Liver (tissue), 9 donors: Measurements from ENCODE around the gene AIDA. TPM values are rescaled to one million over a fixed set of nuclear protein-coding genes. Genes with fewer than 3 reads are reported as not detected.

Experiments used
- DNase-seq: peaks from one replicate; pipeline ENCODE4 v3.0.0-alpha.2; 2017; ENCODE audit warnings: low spot score
- H3K27ac ChIP-seq, 2 donors: one replicate each; pipeline ENCODE4 v1.7.0; 2013; ENCODE audit warnings: inconsistent platforms in 2 of 2, low read length in 2 of 2, control low read depth in 1 of 2, low read depth in 1 of 2, mild to moderate bottlenecking in 1 of 2
- H3K27me3 ChIP-seq, 4 donors: one replicate each; pipeline versions ENCODE4 v1.6.1 to v1.7.0; 2013; ENCODE audit warnings: low read length in 3 of 4, inconsistent platforms in 1 of 4, mild to moderate bottlenecking in 1 of 4, moderate library complexity in 1 of 4; ENCODE audit not compliant: control insufficient read depth in 4 of 4, insufficient read depth in 4 of 4
- H3K36me3 ChIP-seq, 4 donors: one replicate each; pipeline versions ENCODE4 v1.6.1 to v1.7.0; 2013; ENCODE audit warnings: low read length in 3 of 4, mild to moderate bottlenecking in 3 of 4, low read depth in 1 of 4, moderate library complexity in 1 of 4; ENCODE audit not compliant: control insufficient read depth in 4 of 4, insufficient read depth in 3 of 4
- H3K4me1 ChIP-seq, 4 donors: one replicate each; pipeline versions ENCODE4 v1.6.1 to v1.7.0; 2013; ENCODE audit warnings: low read length in 3 of 4, mild to moderate bottlenecking in 3 of 4, moderate library complexity in 1 of 4; ENCODE audit not compliant: control insufficient read depth in 4 of 4, insufficient read depth in 4 of 4
- H3K4me3 ChIP-seq, 3 donors: one replicate each; pipeline versions ENCODE4 v1.6.1 to v1.7.0; 2013; ENCODE audit warnings: low read length in 3 of 3, control low read depth in 1 of 3, low read depth in 1 of 3, mild to moderate bottlenecking in 1 of 3
- H3K9ac ChIP-seq, 2 donors: one replicate each; pipeline ENCODE4 v1.7.0; 2013; ENCODE audit warnings: low read length in 2 of 2, mild to moderate bottlenecking in 2 of 2, moderate library complexity in 2 of 2, control low read depth in 1 of 2, low read depth in 1 of 2
- H3K9me3 ChIP-seq, 4 donors: one replicate each; pipeline versions ENCODE4 v1.6.1 to v1.7.0; 2013; ENCODE audit warnings: low read length in 3 of 4; ENCODE audit not compliant: control insufficient read depth in 4 of 4
- FOXA2 ChIP-seq: IDR thresholded peaks from 2 replicates; pipeline ENCODE4 v1.6.1; 2016; ENCODE audit warnings: antibody characterized with exemption
- GABPA ChIP-seq, 2 donors: IDR thresholded peaks in 1 of 2; conservative IDR thresholded peaks in 1 of 2; 2 replicates each; pipeline ENCODE4 v1.6.1; 2016; ENCODE audit warnings: antibody characterized with exemption in 2 of 2, mild to moderate bottlenecking in 1 of 2, moderate library complexity in 1 of 2
- HNF4A ChIP-seq, 2 donors: conservative IDR thresholded peaks; 2 replicates each; pipeline ENCODE4 v1.6.1; 2016; ENCODE audit warnings: antibody characterized with exemption in 2 of 2, mild to moderate bottlenecking in 2 of 2
- HNF4G ChIP-seq: IDR thresholded peaks from 2 replicates; pipeline ENCODE4 v1.6.1; 2016; ENCODE audit warnings: antibody characterized with exemption
- NR2F2 ChIP-seq: IDR thresholded peaks from 2 replicates; pipeline ENCODE4 v1.6.1; 2016; ENCODE audit warnings: antibody characterized with exemption
- RAD21 ChIP-seq, 2 donors: IDR thresholded peaks; 2 replicates each; pipeline ENCODE4 v1.6.1; 2016; ENCODE audit warnings: antibody characterized with exemption in 2 of 2, mild to moderate bottlenecking in 2 of 2
- RXRA ChIP-seq, 2 donors: IDR thresholded peaks; 2 replicates each; pipeline ENCODE4 v1.6.1; 2017 to 2018; ENCODE audit warnings: antibody characterized with exemption in 2 of 2, mild to moderate bottlenecking in 1 of 2
- SP1 ChIP-seq: IDR thresholded peaks from 2 replicates; pipeline ENCODE4 v1.6.1; 2018; ENCODE audit warnings: antibody characterized with exemption, mild to moderate bottlenecking
- TAF1 ChIP-seq: conservative IDR thresholded peaks from 2 replicates; pipeline ENCODE4 v1.6.1; 2016; ENCODE audit warnings: antibody characterized with exemption, mild to moderate bottlenecking
- YY1 ChIP-seq: IDR thresholded peaks from 2 replicates; pipeline ENCODE4 v1.6.1; 2016; ENCODE audit warnings: antibody characterized with exemption, mild to moderate bottlenecking
- WGBS: extraction: QIAGEN DNeasy Blood & Tissue Kit; methylation state at CpG from one replicate; pipeline ENCODE4 v1.1.7; 2013; 5-methylcytosine and 5-hydroxymethylcytosine counted together
- polyA plus RNA-seq, 2 donors: library from polyadenylated mRNA; stranded (reverse) in 1 of 2; unstranded in 1 of 2; fragments of 200-250 nt in 1 of 2; fragments of >200 nt in 1 of 2; fragmentation: Nextera tagmentation in 1 of 2; extraction: Ambion mirVana in 1 of 2; gene quantifications; one replicate each; pipeline versions ENCODE4 v1.2.1 to v1.2.3, GENCODE V29; 2013 to 2015
- total RNA-seq, 2 donors: library from RNA; depleted of rRNA; stranded (reverse); fragments of >200 nt; gene quantifications; one replicate each; pipeline ENCODE4 v1.2.3, GENCODE V29; 2014
- TF ChIP-seq, protein P1 (sequence below): fragments of 150-350 bp; IDR thresholded peaks from 2 replicates; pipeline ENCODE4 v1.5.1; 2017; ENCODE audit warnings: improper control_type of control experiment, low read depth, low read length; ENCODE audit not compliant: missing input control
- TF ChIP-seq, protein P2 (sequence below): IDR thresholded peaks from 2 replicates; pipeline ENCODE4 v1.6.1; 2016; ENCODE audit warnings: antibody characterized with exemption
- donor health status: healthy.
- donor health status: healthy.
- donor health status: healthy.
- donor health status: healthy.
- donor health status: healthy.

AIDA gene, protein sequence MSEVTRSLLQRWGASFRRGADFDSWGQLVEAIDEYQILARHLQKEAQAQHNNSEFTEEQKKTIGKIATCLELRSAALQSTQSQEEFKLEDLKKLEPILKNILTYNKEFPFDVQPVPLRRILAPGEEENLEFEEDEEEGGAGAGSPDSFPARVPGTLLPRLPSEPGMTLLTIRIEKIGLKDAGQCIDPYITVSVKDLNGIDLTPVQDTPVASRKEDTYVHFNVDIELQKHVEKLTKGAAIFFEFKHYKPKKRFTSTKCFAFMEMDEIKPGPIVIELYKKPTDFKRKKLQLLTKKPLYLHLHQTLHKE
- total RNA-seq = 10 to 100 TPM; 24.3 to 48.2 TPM
- 10 to 100 TPM in 1 of 2 donors, 1 to 10 TPM in 1; 9.3 to 18.7 TPM for polyA plus RNA-seq

DNA sequence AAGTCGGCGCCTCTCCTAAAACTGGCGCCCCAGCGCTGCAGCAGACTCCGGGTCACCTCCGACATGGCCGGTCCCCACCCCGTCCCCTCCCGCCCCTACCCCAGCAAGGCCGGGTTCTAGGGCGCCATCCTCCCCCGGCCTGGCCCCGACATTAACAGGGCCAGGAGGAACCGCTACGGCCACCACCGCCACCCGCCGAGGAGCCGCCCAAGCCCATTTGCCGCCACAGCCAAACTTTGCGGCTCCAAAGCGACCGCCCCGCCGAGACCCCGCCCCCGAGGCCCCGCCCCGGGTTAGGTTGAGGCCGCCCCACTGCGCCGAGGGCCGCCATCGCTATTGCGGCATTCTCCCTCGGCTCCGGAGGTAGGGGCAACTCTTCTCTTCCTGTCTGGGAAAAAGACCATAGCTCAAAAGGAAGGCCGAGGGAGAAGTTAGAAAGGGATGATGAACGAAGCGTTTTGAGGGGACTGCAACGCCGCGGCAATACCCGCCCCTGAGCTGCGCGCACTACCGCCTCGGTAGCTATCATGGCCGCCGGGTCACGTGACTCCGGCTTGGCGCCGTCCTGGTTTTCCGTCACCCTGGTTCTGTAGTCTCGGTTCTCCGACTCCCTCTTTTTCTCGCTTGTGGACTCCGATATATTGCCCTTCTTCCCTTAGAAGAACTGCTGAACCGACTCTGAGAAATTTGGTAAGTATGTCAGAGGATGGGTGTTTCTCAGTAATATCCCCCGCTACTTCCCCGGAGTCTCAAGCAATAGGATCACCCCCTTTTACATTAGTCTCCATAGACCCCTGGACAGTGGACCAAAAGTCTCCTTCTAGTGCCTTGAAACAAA is at the start of gene AIDA, which contains the start of gene BROX:
Gene AIDA, minus strand, starts transcription at position 239 of the 838 bp plus-strand sequence. Its CDS starts 174 bp downstream, at position 65.
Gene BROX, plus strand, starts transcription at position 312 of the 838 bp plus-strand sequence. CDS start 3,136 bp downstream, outside the sequence.
- H3K36me3 ChIP-seq = peaks cover 4 to 12% (median 9%) of the 10 kb centered on the region in 4 donors
- DNase-seq = peak; percentile 98
- H3K4me3 ChIP-seq = peak within 1 kb of the TSS; percentile 98 to 100 (median 99)
- H3K9me3 ChIP-seq = no peaks in the 10 kb centered on the region
- WGBS = 3% methylated on average over 56 of the region's 62 CpGs
- no peak for TF ChIP-seq FOXA2
- TF ChIP-seq HNF4G = no peak
- peak; percentile 100 for TF ChIP-seq YY1
- no peak for TF ChIP-seq TAF1
- TF ChIP-seq RXRA (IDR thresholded peaks at IDR 0.05) = peak; percentile 20 to 40
- TF ChIP-seq HNF4A (conservative IDR thresholded peaks at IDR 0.05) = no peak
- TF ChIP-seq, protein P1, sequence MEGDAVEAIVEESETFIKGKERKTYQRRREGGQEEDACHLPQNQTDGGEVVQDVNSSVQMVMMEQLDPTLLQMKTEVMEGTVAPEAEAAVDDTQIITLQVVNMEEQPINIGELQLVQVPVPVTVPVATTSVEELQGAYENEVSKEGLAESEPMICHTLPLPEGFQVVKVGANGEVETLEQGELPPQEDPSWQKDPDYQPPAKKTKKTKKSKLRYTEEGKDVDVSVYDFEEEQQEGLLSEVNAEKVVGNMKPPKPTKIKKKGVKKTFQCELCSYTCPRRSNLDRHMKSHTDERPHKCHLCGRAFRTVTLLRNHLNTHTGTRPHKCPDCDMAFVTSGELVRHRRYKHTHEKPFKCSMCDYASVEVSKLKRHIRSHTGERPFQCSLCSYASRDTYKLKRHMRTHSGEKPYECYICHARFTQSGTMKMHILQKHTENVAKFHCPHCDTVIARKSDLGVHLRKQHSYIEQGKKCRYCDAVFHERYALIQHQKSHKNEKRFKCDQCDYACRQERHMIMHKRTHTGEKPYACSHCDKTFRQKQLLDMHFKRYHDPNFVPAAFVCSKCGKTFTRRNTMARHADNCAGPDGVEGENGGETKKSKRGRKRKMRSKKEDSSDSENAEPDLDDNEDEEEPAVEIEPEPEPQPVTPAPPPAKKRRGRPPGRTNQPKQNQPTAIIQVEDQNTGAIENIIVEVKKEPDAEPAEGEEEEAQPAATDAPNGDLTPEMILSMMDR = no peak
- TF ChIP-seq RAD21 (IDR thresholded peaks at IDR 0.05) = no peak
- TF ChIP-seq, protein P2, sequence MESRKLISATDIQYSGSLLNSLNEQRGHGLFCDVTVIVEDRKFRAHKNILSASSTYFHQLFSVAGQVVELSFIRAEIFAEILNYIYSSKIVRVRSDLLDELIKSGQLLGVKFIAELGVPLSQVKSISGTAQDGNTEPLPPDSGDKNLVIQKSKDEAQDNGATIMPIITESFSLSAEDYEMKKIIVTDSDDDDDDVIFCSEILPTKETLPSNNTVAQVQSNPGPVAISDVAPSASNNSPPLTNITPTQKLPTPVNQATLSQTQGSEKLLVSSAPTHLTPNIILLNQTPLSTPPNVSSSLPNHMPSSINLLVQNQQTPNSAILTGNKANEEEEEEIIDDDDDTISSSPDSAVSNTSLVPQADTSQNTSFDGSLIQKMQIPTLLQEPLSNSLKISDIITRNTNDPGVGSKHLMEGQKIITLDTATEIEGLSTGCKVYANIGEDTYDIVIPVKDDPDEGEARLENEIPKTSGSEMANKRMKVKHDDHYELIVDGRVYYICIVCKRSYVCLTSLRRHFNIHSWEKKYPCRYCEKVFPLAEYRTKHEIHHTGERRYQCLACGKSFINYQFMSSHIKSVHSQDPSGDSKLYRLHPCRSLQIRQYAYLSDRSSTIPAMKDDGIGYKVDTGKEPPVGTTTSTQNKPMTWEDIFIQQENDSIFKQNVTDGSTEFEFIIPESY = no peak
- TF ChIP-seq GABPA (IDR thresholded peaks at IDR 0.05 in 1 of 2, conservative IDR thresholded peaks at IDR 0.05 in 1 of 2) = no peak
- peak within 1 kb of the TSS; percentile 97 for H3K9ac ChIP-seq
- H3K27ac ChIP-seq = peak within 1 kb of the TSS; percentile 98 to 99
- H3K4me1 ChIP-seq = peaks cover 7 to 23% (median 16%) of the 10 kb centered on the region in 4 donors
- no peaks in the 10 kb centered on the region for H3K27me3 ChIP-seq

DNA sequence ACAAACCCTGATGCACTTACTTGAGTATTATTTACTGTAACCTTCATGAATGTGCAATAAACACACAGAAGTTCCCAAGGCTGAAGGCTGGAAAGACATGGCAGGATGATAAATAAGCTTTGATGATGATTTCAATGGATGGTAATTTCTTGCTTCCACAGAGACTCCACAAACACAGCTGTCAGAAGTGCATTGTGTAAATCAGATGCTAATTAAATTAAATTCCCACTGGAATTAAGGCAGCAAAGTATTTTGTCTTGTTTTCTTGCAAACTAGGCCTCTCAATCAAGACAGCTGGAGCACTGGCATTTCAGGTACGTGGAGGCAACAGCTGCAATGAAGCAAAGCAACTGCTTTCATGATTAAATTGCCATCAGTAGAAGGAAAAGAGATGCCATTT is 48.8 kb upstream of the AIDA start:
- no peak for DNase-seq
- Histone ChIP-seq H3K4me1 (no peaks in the 10 kb centered on the region), H3K36me3 (no peaks in the 10 kb centered on the region), H3K9ac (no peak overlapping the region), H3K27me3 (no peaks in the 10 kb centered on the region), H3K27ac (no peak overlapping the region), H3K9me3 (no peaks in the 10 kb centered on the region), H3K4me3 (no peak overlapping the region)
- 73% methylated on average over 1 of the region's 1 CpG for WGBS
- TF ChIP-seq GABPA (IDR thresholded peaks at IDR 0.05 in 1 of 2, conservative IDR thresholded peaks at IDR 0.05 in 1 of 2) (no peak), SP1 (no peak), FOXA2 (no peak), RAD21 (IDR thresholded peaks at IDR 0.05) (no peak), NR2F2 (no peak)
